ENCODE data around the gene DOK7. TPM values are rescaled to one million over a fixed set of nuclear protein-coding genes. Genes with fewer than 3 reads are reported as not detected.

DOK7 gene
- total and polyA plus RNA-seq, 3 donors from 2014 or later: 9.3 to 29.5 (median 22.9) TPM

DNA sequence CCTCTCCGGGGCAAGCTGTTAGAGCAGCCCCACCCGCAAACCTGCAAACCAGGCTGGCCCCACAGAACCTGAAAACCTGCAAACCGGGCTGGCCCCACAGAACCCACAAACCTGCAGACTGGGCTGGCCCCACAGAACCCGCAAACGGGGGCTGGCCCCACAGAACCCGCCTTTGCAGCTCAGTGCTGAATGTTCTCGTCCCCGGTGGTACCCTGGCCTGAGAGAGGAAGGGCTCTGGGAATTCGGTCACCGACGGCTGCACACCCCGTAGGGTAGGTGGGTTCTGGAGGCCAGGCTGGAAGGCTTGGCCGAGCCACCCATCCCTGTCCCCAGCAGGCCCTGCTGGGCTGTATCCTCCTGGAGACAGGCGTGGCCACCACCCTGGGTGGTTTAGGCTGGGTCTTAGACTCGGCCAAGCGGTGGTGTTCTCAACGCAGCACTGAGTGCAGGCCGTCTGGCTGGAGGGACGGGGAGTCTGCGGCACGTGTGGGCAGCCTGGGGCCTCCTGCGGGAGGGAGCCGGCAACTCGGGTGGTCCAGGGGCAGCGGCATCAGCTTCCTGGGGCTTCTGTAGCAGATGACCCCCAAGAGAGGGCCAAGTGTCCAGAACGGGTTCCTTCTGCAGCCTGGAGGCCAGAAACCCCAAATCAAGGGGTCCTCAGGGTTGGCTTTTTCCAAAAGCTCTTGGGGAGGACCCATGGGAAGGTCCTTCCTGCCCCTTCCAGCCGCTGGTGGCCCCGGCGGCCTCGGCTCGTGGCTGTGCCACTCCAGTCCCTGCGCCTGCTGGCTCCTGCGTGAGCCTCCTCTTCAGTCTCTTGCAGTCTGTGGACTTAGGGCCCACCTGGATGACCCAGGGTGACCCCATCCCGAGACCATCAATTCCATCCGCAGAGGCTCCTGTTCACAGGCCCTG, 15.6 kb downstream of the DOK7 start:
- no peaks in the 10 kb centered on the region for H3K36me3 ChIP-seq (ENCODE audit: low read depth, missing control alignments)
- H3K4me1 ChIP-seq: no peaks in the 10 kb centered on the region
- no peak overlapping the region for H3K27ac ChIP-seq
- H3K27me3 ChIP-seq: no peaks in the 10 kb centered on the region
- DNase-seq: no peak
- no peak overlapping the region for H3K4me3 ChIP-seq
- intact Hi-C loops (cut with DNase I; ENCODE audit: low total_unique reads): no loop called here
- TF ChIP-seq, protein P1, sequence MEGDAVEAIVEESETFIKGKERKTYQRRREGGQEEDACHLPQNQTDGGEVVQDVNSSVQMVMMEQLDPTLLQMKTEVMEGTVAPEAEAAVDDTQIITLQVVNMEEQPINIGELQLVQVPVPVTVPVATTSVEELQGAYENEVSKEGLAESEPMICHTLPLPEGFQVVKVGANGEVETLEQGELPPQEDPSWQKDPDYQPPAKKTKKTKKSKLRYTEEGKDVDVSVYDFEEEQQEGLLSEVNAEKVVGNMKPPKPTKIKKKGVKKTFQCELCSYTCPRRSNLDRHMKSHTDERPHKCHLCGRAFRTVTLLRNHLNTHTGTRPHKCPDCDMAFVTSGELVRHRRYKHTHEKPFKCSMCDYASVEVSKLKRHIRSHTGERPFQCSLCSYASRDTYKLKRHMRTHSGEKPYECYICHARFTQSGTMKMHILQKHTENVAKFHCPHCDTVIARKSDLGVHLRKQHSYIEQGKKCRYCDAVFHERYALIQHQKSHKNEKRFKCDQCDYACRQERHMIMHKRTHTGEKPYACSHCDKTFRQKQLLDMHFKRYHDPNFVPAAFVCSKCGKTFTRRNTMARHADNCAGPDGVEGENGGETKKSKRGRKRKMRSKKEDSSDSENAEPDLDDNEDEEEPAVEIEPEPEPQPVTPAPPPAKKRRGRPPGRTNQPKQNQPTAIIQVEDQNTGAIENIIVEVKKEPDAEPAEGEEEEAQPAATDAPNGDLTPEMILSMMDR (IDR thresholded peaks at IDR 0.05): no peak
- TF ChIP-seq POLR2A (IDR thresholded peaks at IDR 0.05): no peak
- H3K9me3 ChIP-seq: no peaks in the 10 kb centered on the region
- 92 to 100% methylated on average over 6 to 35 of the region's 35 CpGs for WGBS, 2 donors

DNA sequence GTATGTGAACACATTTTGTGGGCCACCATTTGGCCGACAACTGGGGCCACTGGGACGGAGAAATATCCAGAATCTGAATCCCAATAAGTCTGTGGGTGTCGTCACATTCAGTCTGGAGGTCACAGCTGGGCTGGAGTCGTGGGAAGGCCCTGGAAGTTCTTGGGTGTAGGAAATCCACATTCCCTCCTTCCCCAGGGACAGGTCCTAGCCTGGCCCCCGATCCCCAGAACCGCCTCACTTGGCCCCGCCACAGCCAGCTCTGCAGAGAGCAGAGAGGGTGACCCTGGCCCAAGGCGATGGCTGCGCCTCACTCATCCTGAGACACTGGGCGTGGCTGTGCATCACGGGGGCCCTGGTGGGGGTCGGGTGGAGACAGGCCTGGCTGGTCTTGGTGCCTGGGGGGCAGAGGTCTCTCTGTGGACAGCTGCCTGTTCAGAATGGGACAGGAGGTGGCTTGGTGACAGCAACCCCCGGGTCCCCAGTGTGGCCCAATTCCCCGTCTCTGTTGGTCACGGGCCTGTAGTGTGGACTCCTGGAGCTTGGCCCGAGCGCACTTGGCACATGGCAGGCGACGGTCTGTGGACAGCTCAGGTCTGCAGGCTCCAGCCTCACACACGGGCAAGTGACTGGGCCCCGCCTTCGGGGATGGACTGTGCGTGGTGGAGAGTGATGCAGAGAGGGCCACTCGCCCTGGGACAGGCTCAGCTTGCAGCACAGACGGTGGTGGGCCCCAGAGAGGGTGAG, 16.4 kb downstream of the DOK7 start:
- Histone ChIP-seq H3K27me3 (no peaks in the 10 kb centered on the region), H3K27ac (no peak overlapping the region), H3K4me1 (peaks cover 3% of the 10 kb centered on the region), H3K4me3 (no peak overlapping the region), H3K36me3 (ENCODE audit: low read depth, missing control alignments) (no peaks in the 10 kb centered on the region), H3K9me3 (no peaks in the 10 kb centered on the region)
- 79% methylated on average over 25 of the region's 25 CpGs; no CpG with 5 or more reads in 1 of the 2 donors for WGBS, 2 donors
- no peak for TF ChIP-seq POLR2A (IDR thresholded peaks at IDR 0.05)
- TF ChIP-seq, protein P1 (IDR thresholded peaks at IDR 0.05): no peak
- intact Hi-C loops (cut with DNase I; ENCODE audit: low total_unique reads): no loop called here
- DNase-seq: no peak

DNA sequence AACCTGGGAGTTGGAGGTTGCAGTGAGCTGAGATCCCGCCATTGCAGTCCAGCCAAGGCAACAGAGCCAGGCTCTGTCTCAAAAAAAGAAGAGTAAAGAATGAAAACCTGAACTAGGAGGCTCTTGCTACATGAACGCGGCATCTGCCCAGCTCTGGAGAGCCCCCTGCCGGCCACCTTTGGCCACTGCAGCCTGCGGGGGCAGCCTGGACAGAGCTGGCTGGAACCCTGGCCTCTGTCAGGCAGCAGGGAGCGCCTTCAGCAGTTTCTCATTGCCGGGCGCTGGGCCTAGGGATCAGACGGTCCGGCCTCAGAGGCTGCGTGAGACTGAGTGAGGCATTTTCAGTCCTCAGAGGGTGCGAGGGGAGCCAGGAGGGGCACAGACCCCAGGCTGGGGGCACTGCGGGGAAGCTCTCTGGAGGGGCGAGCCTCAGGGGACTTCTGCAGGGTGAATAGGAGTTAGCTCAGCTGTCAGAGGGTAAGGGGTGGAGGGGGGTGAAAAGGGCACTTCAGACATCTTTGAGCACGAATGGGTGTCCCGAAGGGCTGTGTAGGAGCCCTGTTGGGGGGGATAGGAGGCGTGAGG, 17.5 kb downstream of the DOK7 start:
- TF ChIP-seq, protein P1 (IDR thresholded peaks at IDR 0.05): peak; percentile 88 to 99 (median 88)
- no peak for TF ChIP-seq POLR2A (IDR thresholded peaks at IDR 0.05)
- Histone ChIP-seq H3K4me1 (peaks cover 3% of the 10 kb centered on the region), H3K36me3 (ENCODE audit: low read depth, missing control alignments) (no peaks in the 10 kb centered on the region), H3K4me3 (no peak overlapping the region), H3K27ac (no peak overlapping the region), H3K27me3 (no peaks in the 10 kb centered on the region), H3K9me3 (no peaks in the 10 kb centered on the region)
- WGBS, 2 donors: 39 to 42% methylated on average over 17 of the region's 17 CpGs
- intact Hi-C loops (cut with DNase I; ENCODE audit: low total_unique reads): no loop called here
- peak; percentile 83 for DNase-seq

DNA sequence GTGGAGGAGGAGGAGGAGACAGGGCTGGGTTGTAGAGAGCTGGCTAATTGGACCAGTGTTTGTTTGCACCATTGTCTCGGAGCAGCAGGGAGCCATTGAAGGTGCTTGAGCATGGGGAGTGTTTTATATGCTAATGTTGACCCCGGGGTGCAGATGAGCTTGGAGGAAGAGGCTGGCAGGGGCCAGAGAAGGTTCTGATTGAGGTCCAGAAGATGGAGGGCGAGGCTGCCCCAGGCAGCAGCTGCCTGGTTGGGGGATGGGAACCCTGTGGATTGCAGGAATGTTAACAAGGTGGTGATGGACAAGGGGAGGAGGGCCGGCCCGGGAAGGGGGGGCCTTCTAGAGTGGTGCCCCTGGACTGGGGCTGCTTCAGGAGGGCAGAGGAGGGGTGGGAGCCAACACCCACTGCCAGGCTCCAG, 18.0 kb downstream of the DOK7 start:
- H3K27ac ChIP-seq: no peak overlapping the region
- H3K4me1 ChIP-seq: peaks cover 3% of the 10 kb centered on the region
- no peaks in the 10 kb centered on the region for H3K36me3 ChIP-seq (ENCODE audit: low read depth, missing control alignments)
- no peak for DNase-seq
- TF ChIP-seq, protein P1 (IDR thresholded peaks at IDR 0.05): no peak
- no peak for TF ChIP-seq POLR2A (IDR thresholded peaks at IDR 0.05)
- intact Hi-C loops (cut with DNase I; ENCODE audit: low total_unique reads): no loop called here
- H3K4me3 ChIP-seq: no peak overlapping the region
- 64 to 70% methylated on average over 4 to 5 of the region's 5 CpGs for WGBS, 2 donors
- H3K9me3 ChIP-seq: no peaks in the 10 kb centered on the region
- H3K27me3 ChIP-seq: no peaks in the 10 kb centered on the region

All from testis (tissue), 3 donors.